HEK293 (cell line): ENCODE results near the gene PSEN1.
A peak's percentile ranks its signal among the peaks of the same experiment; 100 is the strongest.

Source experiments
- CTCF ChIA-PET: fragments of 350-600 bp; formaldehyde crosslinking; extraction: SDS; loops from one replicate; lab custom pipeline; 2021; ENCODE audit warnings: antibody characterized with exemption; lab: Yijun Ruan, JAX
- POLR2A ChIA-PET: fragments of 300-600 bp; formaldehyde crosslinking; extraction: SDS; loops from one replicate; lab custom pipeline; 2020; ENCODE audit warnings: antibody characterized with exemption, inconsistent platforms; lab: Yijun Ruan, JAX
- H3K27ac ChIP-seq: fragments of 200-500 bp; sonication (Bioruptor generic); 2 replicates; pipeline ENCODE4 v1.5.1; 2014; ENCODE audit warnings: low read depth, low read length, control low read depth, inconsistent platforms; ENCODE audit errors: extremely low read depth
- H3K36me3 ChIP-seq, 2 experiments: fragments of 200-500 bp in 1 of 2; sonication (Bioruptor generic) in 1 of 2; 1 replicate in 1 of 2; 2 replicates in 1 of 2; pipeline ENCODE4 v1.5.1; 2014 to 2017; ENCODE audit warnings: inconsistent platforms in 2 of 2, low read length in 2 of 2; ENCODE audit not compliant: control insufficient read depth in 2 of 2, insufficient read depth in 1 of 2
- H3K4me1 ChIP-seq: fragments of 200-500 bp; sonication (Bioruptor generic); 2 replicates; pipeline ENCODE4 v1.5.1; 2014; ENCODE audit warnings: mild to moderate bottlenecking, low read length, inconsistent platforms; ENCODE audit not compliant: control insufficient read depth, insufficient read depth
- H3K4me3 ChIP-seq: 2 replicates; pipeline ENCODE4 v1.5.1; 2011; ENCODE audit warnings: low read depth, mild to moderate bottlenecking, control low read depth, low read length, moderate library complexity
- H3K9me3 ChIP-seq: fragments of 200-500 bp; sonication (Bioruptor generic); 2 replicates; pipeline ENCODE4 v1.5.1; 2014; ENCODE audit warnings: low read depth, low read length, inconsistent platforms; ENCODE audit not compliant: control insufficient read depth, insufficient read depth
- ZIC2 ChIP-seq: fragments of 450-650 bp; formaldehyde crosslinking; IDR thresholded peaks from 2 replicates; pipeline ENCODE4 v1.5.1; 2016; ENCODE audit warnings: missing biosample characterization, missing genetic modification characterization
- ZNF121 ChIP-seq: fragments of 450-650 bp; formaldehyde crosslinking; IDR thresholded peaks from 2 replicates; pipeline ENCODE4 v1.5.1; 2016; ENCODE audit warnings: missing biosample characterization, missing genetic modification characterization
- ZNF157 ChIP-seq: fragments of 450-650 bp; formaldehyde crosslinking; IDR thresholded peaks from 2 replicates; pipeline ENCODE4 v1.5.1; 2016; ENCODE audit warnings: missing biosample characterization, missing genetic modification characterization
- ZNF16 ChIP-seq: fragments of 450-650 bp; formaldehyde crosslinking; IDR thresholded peaks from 2 replicates; pipeline ENCODE4 v1.5.1; 2016; ENCODE audit warnings: low read depth, missing biosample characterization, missing genetic modification characterization
- ZNF324 ChIP-seq: fragments of 450-650 bp; formaldehyde crosslinking; IDR thresholded peaks from 2 replicates; pipeline ENCODE4 v1.5.1; 2016; ENCODE audit warnings: missing biosample characterization, missing genetic modification characterization
- ZNF341 ChIP-seq: fragments of 450-650 bp; formaldehyde crosslinking; IDR thresholded peaks from 2 replicates; pipeline ENCODE4; 2016; ENCODE audit warnings: low read depth, missing biosample characterization, missing genetic modification characterization
- ZNF624 ChIP-seq: fragments of 450-650 bp; formaldehyde crosslinking; IDR thresholded peaks from 2 replicates; pipeline ENCODE4 v1.5.1; 2017; ENCODE audit warnings: missing biosample characterization, missing genetic modification characterization
- ZNF670 ChIP-seq: fragments of 450-650 bp; formaldehyde crosslinking; IDR thresholded peaks from 2 replicates; pipeline ENCODE4 v1.5.1; 2016; ENCODE audit warnings: missing biosample characterization, missing genetic modification characterization, low read depth
- ZNF707 ChIP-seq: fragments of 450-650 bp; formaldehyde crosslinking; IDR thresholded peaks from 2 replicates; pipeline ENCODE4 v1.5.1; 2016; ENCODE audit warnings: missing biosample characterization, missing genetic modification characterization
- TF ChIP-seq, protein P1 (sequence below): fragments of 450-650 bp; formaldehyde crosslinking; IDR thresholded peaks from 2 replicates; pipeline ENCODE4 v1.5.1; 2017; ENCODE audit warnings: missing biosample characterization, missing genetic modification characterization
- TF ChIP-seq, protein P2 (sequence below): fragments of 450-650 bp; formaldehyde crosslinking; IDR thresholded peaks from 2 replicates; pipeline ENCODE4 v1.5.1; 2016; ENCODE audit warnings: missing biosample characterization, missing genetic modification characterization
- TF ChIP-seq, protein P3 (sequence below): fragments of 450-650 bp; formaldehyde crosslinking; IDR thresholded peaks from 2 replicates; pipeline ENCODE4 v1.5.1; 2016; ENCODE audit warnings: missing biosample characterization, missing genetic modification characterization

PSEN1 gene

DNA sequence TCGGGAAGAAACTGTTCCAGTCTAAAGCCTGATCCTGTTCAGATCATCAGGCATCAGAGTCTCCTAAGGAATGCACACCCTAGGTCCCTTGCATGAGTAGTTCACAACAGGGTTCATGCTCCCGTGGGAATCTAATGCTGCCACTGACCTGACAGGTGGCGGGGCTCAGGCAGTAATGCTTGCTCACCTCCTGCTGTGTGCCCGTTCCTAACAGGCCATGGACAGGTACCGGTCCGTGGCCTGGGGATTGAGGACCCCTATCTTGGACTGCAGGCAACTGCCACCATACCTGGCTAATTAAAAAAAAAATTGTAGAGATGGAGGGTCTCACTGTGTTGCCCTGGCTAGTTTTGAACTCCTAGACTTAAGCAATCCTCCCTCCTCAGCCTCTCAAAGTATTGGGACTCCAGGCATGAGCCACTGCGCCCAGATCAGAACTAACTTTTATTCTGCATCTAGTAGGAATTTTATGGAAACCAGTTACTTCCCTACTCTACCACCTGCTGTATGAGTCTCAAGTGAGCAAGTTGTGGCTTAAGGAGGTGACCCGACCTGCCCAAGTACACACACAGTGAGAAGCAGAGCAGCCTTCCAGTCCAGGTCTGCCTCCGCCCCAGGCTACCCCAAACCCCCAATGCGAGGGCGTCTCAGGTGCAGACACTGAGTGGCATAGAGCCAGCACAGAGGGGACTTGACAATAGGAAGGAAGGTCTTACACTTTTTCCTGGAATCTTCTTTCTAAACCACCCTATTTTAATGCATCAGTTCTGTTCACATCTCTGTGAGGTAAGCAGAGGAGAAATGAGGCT, 98.5 kb downstream of the PSEN1 start:
- no peaks in the 10 kb centered on the region for H3K36me3 ChIP-seq
- ChIA-PET POLR2A (no interaction called here), CTCF (interaction anchor here (0.5 kb wide), 1 partner anchor 32 kb away, joined by 3 read pairs; no protein-coding TSS in a partner anchor)
- peaks cover 13% of the 10 kb centered on the region for H3K4me1 ChIP-seq
- no peak overlapping the region for H3K4me3 ChIP-seq
- TF ChIP-seq ZNF157 (tag by site-specific recombination) (no peak), ZNF624 (no peak), ZNF324 (no peak), ZNF707 (tag by site-specific recombination) (no peak), ZNF121 (tag by site-specific recombination) (peak; percentile 53; the same call in 1 of the 2 replicates)
- no peak overlapping the region for H3K27ac ChIP-seq
- no peaks in the 10 kb centered on the region for H3K9me3 ChIP-seq

DNA sequence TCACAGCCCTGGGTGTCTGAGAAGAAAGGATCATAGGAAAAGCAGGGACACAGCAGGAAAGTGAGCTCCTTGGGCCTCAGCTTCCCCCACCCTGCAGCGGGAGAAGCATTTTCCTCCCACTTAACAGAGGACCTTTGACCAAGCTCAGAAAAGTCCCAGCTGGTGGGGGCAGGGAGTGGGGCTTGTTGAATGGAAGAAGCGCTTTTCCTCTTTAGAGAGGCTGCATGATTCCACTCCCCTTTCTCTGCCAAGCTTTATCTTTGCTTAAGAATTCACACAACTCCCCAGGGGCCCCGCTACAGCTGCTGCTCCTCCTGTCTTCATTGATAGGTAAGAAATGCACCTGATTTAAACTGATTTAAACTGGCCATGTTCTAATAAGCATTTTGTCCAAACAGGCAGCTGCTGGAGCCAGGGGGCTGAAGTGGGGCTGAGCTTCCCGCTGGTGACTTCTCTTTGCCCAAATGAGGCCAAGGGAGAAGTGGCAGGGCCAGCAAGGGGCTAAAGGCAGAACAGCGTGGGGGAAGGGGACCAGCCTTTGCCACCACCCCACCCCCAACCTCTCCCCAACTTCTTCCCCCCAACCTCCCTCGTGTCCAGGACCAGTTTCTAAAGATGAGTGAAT, 99.3 kb downstream of the PSEN1 start:
- Histone ChIP-seq H3K4me1 (peaks cover 13% of the 10 kb centered on the region), H3K9me3 (no peaks in the 10 kb centered on the region), H3K36me3 (no peaks in the 10 kb centered on the region), H3K27ac (no peak overlapping the region), H3K4me3 (no peak overlapping the region)
- POLR2A ChIA-PET, result no interaction called here
- 0 out of 2 replicates have a peak, but pooled peaks have one; percentile 29 for TF ChIP-seq ZNF341 (tag by site-specific recombination)
- TF ChIP-seq ZIC2 (tag by site-specific recombination), result peak; percentile 55
- TF ChIP-seq, protein P1, sequence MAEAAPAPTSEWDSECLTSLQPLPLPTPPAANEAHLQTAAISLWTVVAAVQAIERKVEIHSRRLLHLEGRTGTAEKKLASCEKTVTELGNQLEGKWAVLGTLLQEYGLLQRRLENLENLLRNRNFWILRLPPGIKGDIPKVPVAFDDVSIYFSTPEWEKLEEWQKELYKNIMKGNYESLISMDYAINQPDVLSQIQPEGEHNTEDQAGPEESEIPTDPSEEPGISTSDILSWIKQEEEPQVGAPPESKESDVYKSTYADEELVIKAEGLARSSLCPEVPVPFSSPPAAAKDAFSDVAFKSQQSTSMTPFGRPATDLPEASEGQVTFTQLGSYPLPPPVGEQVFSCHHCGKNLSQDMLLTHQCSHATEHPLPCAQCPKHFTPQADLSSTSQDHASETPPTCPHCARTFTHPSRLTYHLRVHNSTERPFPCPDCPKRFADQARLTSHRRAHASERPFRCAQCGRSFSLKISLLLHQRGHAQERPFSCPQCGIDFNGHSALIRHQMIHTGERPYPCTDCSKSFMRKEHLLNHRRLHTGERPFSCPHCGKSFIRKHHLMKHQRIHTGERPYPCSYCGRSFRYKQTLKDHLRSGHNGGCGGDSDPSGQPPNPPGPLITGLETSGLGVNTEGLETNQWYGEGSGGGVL (tag by site-specific recombination), result peak; percentile 24; the same call in 1 of the 2 replicates
- no peak for TF ChIP-seq ZNF16 (tag by site-specific recombination)
- CTCF ChIA-PET, result interaction anchor here (0.5 to 0.6 kb wide), 2 partner anchors 31 to 234 kb away, joined by 3 to 4 read pairs; no protein-coding TSS in a partner anchor

DNA sequence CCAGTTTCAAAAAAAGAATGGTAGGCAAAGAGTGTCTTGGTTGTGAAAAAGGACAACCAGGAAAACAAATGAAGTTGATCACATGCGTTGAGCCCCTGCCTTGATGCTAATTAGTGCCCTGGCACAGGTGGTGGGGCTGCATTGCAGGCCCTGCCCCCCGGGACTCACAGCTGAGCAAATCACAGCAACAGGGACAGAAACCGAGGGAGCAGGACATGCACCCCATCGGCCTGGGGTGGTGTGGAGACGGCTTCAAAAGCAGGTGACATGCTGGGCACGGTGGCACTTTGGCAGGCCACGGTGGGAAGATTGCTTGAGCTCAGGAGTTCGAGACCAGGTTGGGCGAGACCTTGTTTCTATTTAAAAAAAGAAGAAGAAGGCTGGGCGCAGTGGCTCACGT, 99.8 kb downstream of the PSEN1 start:
- no peaks in the 10 kb centered on the region for H3K9me3 ChIP-seq
- TF ChIP-seq ZNF670 (tag by site-specific recombination), result no peak
- TF ChIP-seq, protein P2, sequence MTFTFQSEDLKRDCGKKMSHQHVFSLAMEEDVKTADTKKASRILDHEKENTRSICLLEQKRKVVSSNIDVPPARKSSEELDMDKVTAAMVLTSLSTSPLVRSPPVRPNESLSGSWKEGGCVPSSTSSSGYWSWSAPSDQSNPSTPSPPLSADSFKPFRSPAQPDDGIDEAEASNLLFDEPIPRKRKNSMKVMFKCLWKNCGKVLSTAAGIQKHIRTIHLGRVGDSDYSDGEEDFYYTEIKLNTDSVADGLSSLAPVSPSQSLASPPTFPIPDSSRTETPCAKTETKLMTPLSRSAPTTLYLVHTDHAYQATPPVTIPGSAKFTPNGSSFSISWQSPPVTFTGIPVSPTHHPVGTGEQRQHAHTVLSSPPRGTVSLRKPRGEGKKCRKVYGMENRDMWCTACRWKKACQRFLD, result no peak
- TF ChIP-seq, protein P3, sequence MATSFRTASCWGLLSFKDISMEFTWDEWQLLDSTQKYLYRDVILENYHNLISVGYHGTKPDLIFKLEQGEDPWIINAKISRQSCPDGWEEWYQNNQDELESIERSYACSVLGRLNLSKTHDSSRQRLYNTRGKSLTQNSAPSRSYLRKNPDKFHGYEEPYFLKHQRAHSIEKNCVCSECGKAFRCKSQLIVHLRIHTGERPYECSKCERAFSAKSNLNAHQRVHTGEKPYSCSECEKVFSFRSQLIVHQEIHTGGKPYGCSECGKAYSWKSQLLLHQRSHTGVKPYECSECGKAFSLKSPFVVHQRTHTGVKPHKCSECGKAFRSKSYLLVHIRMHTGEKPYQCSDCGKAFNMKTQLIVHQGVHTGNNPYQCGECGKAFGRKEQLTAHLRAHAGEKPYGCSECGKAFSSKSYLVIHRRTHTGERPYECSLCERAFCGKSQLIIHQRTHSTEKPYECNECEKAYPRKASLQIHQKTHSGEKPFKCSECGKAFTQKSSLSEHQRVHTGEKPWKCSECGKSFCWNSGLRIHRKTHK (tag by site-specific recombination), result no peak
- no peak for TF ChIP-seq ZNF16 (tag by site-specific recombination)
- TF ChIP-seq, all 188 proteins: peak for 0
- Histone ChIP-seq H3K4me3 (no peak overlapping the region), H3K4me1 (peaks cover 13% of the 10 kb centered on the region), H3K27ac (no peak overlapping the region), H3K36me3 (no peaks in the 10 kb centered on the region)
- CTCF ChIA-PET, result interaction anchor here (0.9 kb wide), 1 partner anchor 59 kb away, joined by 4 read pairs; no protein-coding TSS in a partner anchor
- POLR2A ChIA-PET, result interaction anchor here (0.5 kb wide), 1 partner anchor 10 kb away, joined by 5 read pairs; no protein-coding TSS in a partner anchor
